ENCODE measurements around the gene ME1.

- no peak for TF ChIP-seq CTCF (IDR thresholded peaks at IDR 0.05)
- TF ChIP-seq POLR2AphosphoS5 (IDR thresholded peaks at IDR 0.05): no peak
- no peak for TF ChIP-seq POLR2A (IDR thresholded peaks at IDR 0.05)
These were observed 76.1 kb downstream of the ME1 start for GRCh38 chr6:83354747-83355146.

Measured in sigmoid colon (tissue), 4 donors.